ENCODE measurements around the gene LYZ.

LYZ gene

DNA sequence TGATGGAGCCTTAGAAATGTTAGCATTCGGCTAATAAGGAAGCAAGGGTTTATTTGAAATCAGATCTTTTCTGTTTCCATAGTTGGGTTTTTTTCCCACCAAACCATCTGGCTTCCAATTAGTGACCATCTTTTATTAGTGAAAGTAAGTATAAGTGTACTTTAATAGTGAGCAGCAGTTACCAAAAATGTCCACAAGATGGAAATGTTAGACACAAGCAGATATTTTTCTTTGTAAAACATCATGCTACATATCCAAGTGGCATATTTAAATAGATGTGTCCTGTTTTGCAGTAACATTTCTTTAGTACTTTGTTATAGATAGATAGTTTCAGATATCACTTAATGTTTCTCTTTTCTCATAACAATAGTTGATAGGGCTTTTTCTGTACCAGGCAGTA is 40.2 kb downstream of the LYZ start:
- DNase-seq (ENCODE audit: low spot score) = peak; percentile 19

DNA sequence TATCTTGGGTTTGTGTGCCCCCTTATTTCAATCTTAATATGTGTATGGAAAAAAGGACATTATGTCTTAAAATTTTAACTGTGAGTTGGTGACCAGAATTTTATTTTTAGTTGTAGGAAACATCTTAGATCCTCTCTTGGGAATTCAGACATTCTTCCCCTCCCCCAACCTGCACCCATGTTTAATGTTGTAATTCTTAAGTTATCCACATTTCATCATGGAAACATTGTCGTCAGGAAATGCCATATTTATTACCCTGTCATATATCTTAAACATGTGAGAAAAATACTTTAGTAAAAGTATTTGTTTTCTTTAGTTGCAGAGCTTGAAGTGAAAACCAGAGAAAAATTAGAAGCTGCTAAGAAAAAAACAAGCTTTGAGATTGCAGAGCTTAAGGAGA is 41.6 kb downstream of the LYZ start:
- no peak for DNase-seq (ENCODE audit: low spot score)

DNA sequence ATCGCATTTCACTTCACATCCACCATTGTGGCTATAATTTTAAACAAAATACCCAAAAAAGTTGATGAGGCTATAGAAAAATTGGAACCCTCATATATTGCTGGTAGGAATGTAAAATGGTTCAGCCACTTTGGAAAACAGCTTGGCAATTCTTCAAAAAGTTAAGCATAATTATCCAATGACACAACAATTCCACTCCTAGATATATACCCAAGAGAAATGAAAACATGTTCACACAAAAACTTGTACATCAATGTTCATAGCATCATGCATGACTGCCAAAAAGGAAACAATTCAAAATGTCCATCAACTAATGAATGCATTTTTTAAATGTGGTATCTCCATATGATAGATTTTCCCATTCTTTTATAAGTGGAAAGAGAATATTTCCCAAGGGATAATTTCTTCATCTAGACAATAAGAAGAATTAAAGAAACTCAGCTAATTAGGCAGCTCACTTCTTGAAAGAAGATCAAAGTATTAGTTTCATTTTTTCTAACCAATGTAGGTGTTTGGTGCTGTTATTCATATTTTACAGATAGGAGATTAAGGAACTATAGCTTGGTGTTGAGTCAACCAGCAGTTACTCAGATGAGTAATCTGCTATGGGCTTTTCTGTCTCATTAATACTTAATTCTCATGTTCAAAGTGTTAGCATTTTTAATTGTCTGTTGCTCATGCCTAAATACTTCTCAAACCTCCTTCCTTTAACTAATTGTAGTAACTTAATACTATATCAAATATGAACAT is 44.2 kb downstream of the LYZ start:
- DNase-seq (ENCODE audit: low spot score) = no peak

DNA sequence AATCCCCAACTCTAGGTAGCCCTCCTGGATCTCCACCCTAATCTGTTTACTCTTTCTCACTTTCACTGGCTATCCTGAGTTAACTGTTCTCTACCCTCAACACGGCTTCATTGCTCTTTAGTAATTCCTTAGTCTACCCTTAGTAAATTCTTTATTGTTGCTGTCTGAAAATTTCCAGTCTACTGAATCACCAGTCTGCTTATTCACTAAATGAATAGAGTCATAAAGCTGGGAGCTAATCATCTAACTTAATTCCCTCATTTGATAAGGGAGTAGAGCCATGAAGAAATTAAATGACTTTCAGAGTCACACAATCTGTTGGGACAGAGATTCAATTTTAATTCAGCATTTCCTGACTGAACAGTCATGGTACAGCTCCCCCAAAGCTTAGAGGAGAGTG is 47.9 kb downstream of the LYZ start:
- no peak for DNase-seq (ENCODE audit: low spot score)

DNA sequence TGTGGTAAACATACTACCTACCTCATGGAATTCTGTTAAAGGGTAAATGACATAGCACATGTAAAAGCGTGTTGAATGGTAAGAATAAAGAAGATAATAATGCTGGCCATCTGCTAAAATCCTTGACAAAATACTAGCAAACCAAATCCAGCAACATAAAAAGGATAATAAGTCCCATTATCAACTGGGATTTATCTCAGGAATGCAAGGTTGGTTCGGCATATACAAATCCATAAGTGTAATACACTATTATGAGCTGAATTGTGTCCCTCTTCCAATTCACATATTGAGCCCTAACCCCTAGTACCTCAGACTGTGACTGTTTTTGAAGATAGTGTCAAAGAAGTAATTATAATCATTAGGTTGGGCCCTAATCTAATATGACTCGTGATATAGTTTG is 48.8 kb downstream of the LYZ start:
- no peak for DNase-seq (ENCODE audit: low spot score)

DNA sequence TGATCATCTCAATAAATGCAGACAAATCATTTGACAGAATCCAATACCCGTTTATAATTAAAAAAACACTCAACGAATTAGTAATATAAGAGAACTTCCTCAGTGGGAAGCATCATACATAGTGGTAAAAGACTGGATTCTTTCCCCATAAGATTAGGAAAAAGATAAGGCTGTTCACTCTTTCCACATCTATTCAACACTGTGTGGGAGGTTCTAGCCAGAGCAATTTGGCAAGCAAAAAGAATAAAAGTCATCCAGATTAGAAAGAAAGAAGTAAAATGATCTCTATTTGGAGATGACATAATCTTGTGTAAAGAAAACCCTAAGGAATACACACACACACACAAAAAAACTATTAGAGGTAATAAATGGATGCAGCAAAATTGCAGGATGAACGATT is 49.8 kb downstream of the LYZ start:
- DNase-seq (ENCODE audit: low spot score) = no peak

DNA sequence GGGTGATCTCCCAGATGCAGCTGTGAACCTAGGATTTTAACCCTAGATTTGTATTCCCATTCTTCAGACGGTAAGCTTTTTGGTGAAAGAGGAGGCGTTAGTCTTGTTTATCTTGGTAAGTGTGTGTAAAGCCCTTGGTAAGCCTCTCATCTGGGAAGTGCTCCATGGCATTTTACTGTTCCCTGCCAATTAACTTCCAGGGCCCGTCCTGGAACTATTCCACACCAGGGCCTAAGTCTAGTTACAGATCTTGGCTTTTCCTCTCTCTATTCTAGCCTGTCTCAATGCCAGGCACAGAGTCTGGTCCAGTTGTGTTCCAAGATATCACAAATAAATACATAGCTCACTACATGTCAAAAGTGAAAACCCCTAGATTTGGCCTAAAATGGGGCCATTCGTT is 53.8 kb downstream of the LYZ start:
- no peak for DNase-seq (ENCODE audit: low spot score)

Data from hematopoietic multipotent progenitor cell treated with erythropoietin and hydrocortisone succinate and interleukin-3 and kit ligand, for 17 days (in vitro differentiated cells).